ENCODE measurements around the gene TMEM123. TPM values are rescaled to one million over a fixed set of nuclear protein-coding genes. Genes with fewer than 3 reads are reported as not detected.

TMEM123 gene
- total and polyA plus RNA-seq, 2 of the 8 experiments (the other 6 are each of a cell fraction or from before 2014, with no cell fraction given) = 75.5 to 80.1 TPM

GRCh38 chr11:102436561-102436960, 16.0 kb downstream of the TMEM123 start (continued):
- no peak for TF ChIP-seq CHD7 (IDR thresholded peaks at IDR 0.05; ENCODE audit: insufficient replicate concordance, low read length)
- TF ChIP-seq ASH2L (IDR thresholded peaks at IDR 0.05; ENCODE audit: low read length) = no peak
